HG02885 (cell line): ENCODE data around the gene GNL3.
"Not testable (repeated sequence)": the region's sequence is repeated elsewhere in the genome, so short reads cannot be mapped to it uniquely, and the experiment has no call there.

ENCODE experiments used
- ATAC-seq: cut with Tn5 transposase; IDR thresholded peaks from one replicate; pipeline ENCODE4 v1.9.1; 2021; ENCODE audit warnings: mild to moderate bottlenecking; ENCODE audit not compliant: unreplicated experiment, poor library complexity

Gene GNL3

DNA sequence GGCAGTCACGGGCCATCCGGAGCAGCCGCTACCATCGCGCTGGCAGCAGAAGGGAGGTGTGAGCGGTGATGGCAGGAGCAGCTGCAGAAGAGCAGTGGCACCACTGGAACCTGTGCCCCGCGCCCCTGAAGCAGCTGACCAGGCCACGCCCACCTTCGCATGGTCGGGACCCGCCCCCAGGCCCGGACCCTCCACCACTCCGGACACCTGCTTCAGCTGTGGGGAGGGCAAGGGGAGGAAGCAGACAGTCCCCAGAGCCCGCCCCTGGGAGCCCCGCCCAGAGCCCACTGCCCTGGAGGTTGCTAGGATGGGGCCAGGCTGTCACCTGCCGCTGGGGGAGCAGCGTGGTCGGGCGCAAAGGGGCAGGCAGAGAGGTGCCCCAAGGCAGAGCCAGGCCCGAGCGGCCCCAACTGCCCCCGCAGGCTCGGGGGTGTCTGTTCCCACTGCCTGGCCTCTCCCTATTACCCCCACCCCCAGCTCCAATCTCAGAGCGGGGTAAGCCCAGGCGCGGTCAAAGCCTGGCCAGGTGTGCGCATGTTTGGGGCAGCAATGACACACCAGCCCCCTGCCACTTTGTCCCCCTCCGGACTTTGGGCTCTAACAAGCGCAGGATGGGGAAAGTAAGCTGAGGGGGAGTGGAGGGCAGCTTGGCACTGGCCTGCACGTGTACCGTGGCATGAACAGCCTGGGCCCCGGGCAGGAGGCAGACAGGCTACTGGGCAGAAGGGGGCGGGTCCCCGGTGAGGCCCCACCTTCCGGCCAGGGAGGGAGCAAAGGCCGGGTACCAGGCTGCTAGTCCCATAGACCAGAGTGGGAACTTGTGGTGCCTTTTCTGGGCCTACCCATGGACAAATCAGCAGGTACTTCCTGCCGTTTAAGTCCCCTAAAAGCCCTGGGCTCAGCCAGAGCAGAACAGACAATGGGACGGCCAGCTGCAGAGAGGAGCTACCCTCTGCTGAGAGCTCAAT, 28.8 kb downstream of the GNL3 start:
- ATAC-seq, result no peak

DNA sequence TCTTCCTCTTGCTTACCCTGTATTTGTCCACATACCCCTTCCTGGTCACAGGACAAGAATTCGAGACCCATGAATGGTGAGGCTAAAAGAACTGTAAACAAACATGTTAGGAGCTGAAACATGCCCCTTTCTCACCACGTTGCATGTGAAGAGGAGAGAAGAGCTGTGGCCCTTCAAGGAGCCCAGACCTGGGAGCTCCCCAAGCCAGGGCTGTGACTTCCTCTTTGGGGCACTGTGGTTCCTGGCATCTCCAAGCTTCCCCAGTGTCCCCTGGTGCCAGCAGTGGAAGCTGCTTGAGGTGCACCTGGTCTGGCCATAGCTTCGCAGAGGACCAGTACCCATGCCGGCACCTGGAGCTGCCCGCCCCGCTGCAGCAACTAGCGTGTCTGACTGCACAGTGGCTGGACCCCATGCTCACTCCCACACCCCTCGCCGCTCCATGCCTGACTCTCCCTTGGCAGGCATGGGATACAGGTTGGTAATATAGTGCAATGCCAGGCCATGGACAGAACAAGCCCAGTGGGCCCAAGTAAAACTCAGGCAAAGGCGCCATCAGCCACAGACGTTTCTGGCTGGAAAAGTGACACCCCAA, 30.0 kb downstream of the GNL3 start:
- ATAC-seq, result no peak

DNA sequence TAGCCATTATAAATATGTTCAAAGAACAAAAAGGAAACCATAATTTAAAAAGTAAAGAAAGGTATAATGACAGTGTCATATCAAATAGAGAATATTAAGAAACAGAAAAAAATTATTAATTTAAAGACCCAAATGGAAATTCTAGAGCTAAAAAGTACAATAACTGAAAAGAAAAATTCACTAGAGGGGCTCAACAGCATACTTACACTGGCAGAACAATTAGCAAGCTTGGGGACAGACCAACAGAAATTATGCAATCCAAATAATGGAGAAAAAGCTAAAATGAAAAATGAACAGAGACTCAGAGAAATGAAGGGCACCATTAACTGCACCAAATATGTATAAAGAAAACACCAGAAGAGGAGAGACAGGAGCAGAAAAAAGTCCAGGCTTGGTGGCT, 33.8 kb downstream of the GNL3 start:
- ATAC-seq, result no peak

DNA sequence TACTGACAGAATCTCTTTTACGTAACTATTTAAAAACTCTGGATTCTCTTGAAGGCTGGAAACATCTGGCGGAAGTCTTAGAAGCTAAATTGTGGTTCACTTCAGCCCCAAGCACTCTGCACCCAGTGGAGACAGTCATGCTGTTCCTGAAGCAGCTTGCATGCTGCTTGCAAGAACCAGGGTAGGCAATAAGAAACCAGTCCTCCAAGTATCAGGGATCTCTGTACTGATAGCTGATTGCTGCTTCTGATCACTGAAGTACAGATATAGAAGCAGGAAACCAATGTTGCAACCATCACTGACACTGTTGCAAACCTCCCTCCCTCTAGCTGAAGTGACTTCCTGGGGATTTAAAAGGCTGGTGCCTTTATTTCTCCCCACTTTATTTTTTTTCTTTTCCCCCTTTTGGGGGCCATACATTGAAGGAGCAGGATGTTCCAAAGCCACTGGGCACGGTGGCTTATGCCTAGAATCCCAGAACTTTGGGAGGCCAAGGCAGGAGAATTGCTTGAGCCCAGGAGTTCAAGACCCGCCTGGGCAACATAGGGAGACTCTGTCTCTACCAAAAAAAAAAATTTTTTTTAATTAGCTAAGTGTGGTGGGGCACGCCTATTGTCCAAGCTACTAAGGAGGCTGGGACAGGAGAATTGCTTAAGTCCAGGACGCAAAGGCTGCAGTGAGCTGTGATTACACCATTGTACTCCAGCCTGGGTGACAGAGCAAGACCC, 35.3 kb downstream of the GNL3 start:
- ATAC-seq, result no peak

DNA sequence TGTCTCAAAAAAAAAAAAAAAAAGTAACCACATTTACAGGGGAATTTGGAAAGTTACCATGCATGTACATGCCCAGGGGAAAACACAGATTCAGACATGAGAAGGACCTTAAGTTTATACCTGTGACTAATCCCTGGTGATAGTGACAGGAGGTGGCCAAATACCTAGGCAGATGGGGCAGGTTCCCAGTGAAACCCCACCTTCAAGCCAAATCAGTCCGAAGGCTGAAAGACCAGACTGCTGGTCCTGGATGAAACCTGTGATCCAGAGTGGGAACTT, 35.8 kb downstream of the GNL3 start:
- ATAC-seq, result no peak

DNA sequence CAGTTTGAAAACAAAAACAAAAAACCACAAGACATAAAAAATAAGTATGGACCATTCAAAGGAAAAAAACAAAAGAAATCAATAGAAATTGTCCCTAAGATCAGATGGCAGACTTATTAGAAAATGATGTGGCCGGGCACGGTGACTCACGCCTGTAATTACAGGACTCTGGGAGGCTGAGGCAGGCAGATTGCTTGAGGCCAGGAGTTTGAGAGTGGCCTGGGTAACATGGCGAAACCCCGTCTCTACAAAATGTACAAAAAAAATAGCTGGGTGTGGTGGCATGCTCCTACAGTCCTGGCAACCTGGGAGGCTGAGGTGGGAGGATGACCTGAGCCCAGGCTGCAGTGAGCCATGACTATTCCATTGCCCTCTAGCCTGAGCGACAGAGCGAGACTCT, 36.7 kb downstream of the GNL3 start:
- no peak for ATAC-seq

DNA sequence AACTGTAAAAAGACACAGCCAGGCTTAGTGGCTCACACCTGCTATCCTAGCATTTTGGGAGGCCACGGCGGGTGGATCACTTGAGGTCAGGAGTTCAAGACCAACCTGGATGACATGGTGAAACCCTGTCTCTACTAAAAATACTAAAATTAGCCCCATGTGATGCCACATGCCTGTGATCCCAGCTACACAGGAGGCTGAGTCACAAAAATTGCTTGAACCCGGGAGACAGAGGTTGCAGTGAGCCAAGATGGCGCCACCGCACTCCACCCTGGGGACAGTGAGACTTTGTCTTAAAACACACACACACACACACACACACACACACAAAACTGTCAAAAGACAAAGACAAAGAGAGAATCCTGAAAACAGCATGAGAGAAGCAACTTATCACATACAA, 38.1 kb downstream of the GNL3 start:
- no peak for ATAC-seq

DNA sequence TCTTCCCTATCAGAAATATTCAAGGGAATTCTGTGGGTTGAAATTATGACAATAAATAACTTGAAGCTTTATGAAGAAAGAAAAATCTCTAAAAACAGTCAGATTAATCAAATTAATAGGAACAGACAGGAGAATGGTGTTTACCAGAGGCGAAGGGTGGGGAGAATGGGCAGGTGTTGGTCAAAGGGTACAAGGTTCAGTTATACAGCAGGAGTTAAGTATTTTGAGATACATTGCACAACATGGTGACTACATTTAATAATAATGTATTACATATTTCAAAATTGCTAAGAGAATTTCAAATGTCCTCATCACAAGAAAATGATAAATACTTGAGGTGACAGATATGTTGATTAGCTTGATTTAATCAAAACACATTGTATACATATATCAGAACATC, 38.7 kb downstream of the GNL3 start:
- ATAC-seq, result no peak

DNA sequence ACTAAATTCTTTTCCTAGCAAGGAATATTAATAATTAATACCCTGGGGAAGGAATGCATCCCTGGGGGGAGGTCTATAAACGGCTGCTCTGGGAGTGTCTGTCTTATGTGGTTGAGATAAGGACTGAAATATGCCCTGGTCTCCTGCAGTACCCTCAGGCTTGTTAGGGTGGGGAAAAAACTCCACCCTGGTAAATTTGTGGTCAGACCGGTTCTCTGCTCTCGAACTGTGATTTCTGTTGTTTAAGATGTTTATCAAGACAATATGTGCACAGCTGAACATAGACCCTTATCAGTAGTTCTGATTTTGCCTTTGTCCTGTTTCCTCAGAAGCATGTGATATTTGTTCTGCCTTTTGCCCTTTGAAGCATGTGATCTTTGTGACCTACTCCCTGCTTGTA, 42.9 kb downstream of the GNL3 start:
- ATAC-seq, result not testable (repeated sequence)

DNA sequence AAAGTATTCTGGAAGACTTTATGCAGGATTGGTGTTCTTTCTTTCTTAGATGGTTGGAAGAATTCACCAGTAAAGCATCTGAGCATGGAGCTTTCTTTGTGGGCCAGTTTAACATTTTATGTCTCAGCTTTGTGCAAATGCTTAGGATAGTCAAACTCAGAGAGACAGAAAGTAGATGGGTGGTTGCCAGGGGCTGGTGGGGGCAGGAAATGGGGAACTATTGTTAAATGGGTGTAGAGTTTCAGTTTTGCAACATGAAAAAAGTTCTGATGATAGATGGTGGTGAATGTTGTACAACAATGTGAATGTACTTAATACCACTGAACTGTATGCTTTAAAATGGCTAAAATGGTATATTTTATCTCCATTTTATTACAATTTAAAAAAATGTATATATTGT, 44.8 kb downstream of the GNL3 start:
- no peak for ATAC-seq

DNA sequence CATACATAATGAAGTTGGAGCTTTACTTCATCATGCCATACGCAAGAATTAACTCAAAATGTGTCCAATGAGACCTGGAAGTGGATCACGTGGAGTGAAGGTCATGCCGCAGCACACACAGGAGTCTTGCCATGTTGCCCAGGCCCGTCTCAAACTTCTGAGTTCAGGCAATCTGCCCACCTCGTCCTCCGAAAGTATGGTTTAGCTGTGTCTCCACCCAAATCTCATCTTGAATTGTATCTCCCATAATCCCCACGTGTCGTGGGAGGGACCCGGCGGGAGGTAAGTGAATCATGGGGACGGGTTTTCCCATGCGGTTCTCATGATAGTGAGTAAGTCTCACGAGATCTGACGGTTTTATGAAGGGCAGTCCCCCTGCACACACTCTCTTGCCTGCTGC, 45.8 kb downstream of the GNL3 start:
- no peak for ATAC-seq

DNA sequence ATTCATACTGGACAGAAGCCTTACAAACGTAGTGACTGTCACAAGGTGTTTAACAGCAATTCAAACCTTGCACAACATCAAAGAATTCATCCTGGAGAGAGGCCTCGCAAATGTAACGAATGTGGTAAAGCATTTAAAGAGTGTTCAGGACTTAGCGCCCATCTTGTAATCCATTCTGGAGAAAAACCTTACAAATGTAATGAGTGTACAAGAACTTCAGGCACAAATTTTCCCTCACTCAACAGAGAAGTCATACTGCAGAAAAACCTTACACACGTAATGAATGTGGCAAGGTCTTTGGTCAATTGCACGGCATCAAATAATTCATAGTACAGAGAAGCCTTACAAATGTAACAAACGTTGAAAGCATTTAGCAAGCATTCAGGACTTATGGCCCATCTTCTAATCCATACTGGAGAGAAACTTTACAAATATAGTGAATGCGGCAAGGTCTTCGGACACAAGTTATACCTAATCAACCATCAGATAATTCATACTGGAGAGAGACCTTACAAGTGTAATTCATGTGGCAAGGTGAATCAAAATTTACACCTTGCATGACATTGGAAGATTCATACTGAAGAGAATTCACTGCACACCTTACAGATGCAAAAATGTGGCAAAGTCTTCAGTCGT, 47.5 kb downstream of the GNL3 start:
- ATAC-seq, result no peak

DNA sequence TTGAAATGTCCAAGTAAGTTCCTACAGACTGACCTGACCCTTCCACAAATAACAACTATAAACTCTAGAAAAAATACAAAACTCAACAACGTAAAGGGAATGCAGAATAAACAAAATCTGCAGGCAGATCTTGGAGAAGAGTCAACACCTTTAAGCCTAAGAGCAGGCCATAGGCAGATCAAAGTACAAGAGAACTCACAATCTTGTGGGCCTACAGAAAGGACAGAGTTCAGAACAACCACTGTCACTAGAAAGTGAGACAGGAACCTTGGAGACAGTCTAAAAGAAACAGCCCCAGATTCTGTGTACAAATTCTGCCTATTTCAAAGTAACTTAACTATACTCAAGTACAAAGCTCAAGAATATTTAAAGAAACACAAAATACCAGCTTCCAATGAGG, 53.9 kb downstream of the GNL3 start:
- ATAC-seq, result no peak

DNA sequence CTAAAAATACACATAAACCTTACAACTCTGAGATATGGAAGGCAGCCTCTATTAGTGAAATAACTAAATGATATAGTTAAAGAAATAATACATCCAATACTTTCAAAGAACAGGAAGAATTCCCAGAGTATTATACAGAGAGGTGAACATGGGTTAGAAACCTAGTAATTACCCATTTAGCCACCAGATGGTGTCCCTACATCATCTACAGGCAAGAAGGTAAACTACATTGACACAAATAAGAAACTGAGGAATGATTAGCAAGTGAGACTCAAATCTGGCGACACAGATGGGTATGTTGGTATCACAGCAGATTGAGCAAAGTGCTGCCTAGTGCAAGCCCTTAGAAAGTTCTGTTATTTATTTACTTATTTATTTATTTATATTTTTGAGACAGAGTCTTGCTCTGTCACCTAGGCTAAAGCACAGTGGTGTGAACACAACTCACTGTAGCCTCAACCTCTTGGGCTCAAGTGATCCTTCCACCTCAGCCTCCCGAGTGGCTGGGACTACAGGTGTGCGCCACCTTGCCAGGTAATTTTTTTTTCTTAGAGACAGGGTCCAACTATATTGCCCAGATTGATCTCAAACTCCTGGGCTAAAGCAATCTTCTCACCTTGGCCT, 56.7 kb downstream of the GNL3 start:
- no peak for ATAC-seq

DNA sequence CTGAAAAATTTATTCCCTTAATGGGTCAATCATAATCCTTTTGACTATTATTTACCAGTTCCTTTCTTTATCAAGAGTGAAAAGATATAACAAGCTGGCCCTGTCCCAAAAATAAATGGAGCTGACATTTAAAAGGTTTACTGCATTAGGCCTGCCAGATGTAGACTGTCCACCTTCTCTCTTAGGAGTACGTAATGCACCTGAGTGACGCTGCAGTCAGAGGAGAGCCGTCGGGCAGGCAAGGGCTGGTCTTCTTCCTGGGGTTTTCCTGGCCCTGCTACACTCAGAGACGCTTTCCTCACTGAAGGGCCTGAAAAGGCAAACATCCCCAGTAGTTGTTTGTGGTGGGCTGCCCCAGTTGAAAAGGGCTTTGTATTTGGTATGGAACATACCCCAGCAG, 57.3 kb downstream of the GNL3 start:
- ATAC-seq, result no peak

DNA sequence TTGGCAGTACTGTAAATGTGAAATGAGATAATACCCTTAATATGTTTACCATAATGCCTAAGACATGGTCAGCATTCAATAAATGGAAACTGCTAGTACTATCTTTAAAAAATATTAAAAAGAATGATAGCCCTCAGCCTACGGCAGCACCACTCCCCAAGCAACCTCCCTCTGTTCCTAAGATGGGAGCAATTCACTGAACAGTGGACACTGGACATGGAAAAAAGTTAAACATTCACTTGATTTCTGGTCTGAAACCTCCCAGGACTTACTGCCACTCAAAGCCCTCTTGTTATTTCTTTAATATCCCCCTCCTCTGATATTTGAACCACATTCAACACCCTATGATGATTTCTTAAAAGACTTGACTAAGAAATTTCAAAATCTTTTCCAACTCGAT, 57.9 kb downstream of the GNL3 start:
- ATAC-seq, result no peak
